BLaER1 (cell line): Measurements from ENCODE around the gene NIPAL1.

Source experiments
- H3K27ac ChIP-seq: shearing (Covaris generic); formaldehyde crosslinking; 2 replicates; pipeline ENCODE4 v1.8.1; 2022
- H3K27me3 ChIP-seq: shearing (Covaris generic); formaldehyde crosslinking; 2 replicates; pipeline ENCODE4 v1.8.1; 2022
- H3K36me3 ChIP-seq: shearing (Covaris generic); formaldehyde crosslinking; 2 replicates; pipeline ENCODE4 v1.8.1; 2022
- H3K4me1 ChIP-seq: shearing (Covaris generic); formaldehyde crosslinking; 2 replicates; pipeline ENCODE4 v1.8.1; 2022
- H3K4me2 ChIP-seq: shearing (Covaris generic); formaldehyde crosslinking; 2 replicates; pipeline ENCODE4 v1.8.1; 2022
- H3K4me3 ChIP-seq: shearing (Covaris generic); formaldehyde crosslinking; 2 replicates; pipeline ENCODE4 v1.8.1; 2022
- H3K9ac ChIP-seq: shearing (Covaris generic); formaldehyde crosslinking; 2 replicates; pipeline ENCODE4 v1.8.1; 2022
- H3K9me3 ChIP-seq: shearing (Covaris generic); formaldehyde crosslinking; 2 replicates; pipeline ENCODE4 v1.8.1; 2022
- H4K20me1 ChIP-seq: shearing (Covaris generic); formaldehyde crosslinking; 2 replicates; pipeline ENCODE4 v1.8.1; 2022
- Cebpa-rat ChIP-seq: shearing (Covaris generic); IDR thresholded peaks from 2 replicates; pipeline ENCODE4 v1.8.1; 2022

Gene NIPAL1

DNA sequence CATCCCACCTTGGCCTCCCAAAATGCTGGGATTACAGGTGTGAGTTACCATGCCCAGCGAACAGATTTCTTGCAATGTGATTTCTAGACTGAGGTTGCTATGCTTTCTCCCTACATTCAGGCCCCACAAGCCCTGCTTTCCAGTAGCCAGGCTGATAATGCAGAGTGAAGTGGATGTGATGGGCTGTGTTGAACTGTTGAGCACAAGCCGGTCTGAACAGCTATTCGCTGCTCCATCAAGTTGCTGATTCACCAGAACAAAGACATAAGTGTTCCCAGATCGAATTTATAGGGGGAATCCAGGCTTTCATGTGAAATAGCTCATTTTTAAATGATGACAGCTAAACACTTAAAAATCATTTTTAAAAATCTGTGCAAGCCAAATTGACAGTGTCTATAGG lies 8.0 kb downstream of the NIPAL1 start:
- Histone ChIP-seq H3K9me3 (no peaks in the 10 kb centered on the region), H4K20me1 (no peaks in the 10 kb centered on the region), H3K9ac (no peak overlapping the region), H3K27ac (no peak overlapping the region), H3K36me3 (no peaks in the 10 kb centered on the region), H3K4me1 (no peaks in the 10 kb centered on the region), H3K4me2 (no peak overlapping the region), H3K27me3 (no peaks in the 10 kb centered on the region), H3K4me3 (no peak overlapping the region)
- TF ChIP-seq Cebpa-rat: no peak

DNA sequence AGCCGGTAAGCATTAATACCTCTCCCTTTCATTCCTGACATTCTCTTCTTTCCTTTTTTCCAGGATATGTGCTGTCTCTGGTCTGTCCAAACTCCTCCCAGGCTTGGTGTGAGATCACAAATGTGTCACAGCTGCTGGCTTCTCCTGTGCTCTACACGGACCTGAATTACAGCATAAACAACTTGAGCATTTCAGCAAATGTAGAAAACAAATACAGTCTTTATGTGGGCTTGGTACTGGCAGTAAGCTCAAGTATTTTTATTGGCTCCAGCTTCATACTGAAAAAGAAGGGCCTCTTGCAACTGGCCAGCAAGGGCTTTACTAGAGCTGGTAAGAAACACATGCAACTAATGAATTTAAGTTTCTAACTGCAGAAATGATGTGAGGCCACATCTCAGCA lies 8.4 kb downstream of the NIPAL1 start:
- no peak overlapping the region for H3K4me3 ChIP-seq
- H3K27ac ChIP-seq: no peak overlapping the region
- H3K4me2 ChIP-seq: no peak overlapping the region
- no peaks in the 10 kb centered on the region for H4K20me1 ChIP-seq
- H3K9me3 ChIP-seq: no peaks in the 10 kb centered on the region
- no peak overlapping the region for H3K9ac ChIP-seq
- H3K27me3 ChIP-seq: no peaks in the 10 kb centered on the region
- no peaks in the 10 kb centered on the region for H3K36me3 ChIP-seq
- no peak for TF ChIP-seq Cebpa-rat
- H3K4me1 ChIP-seq: no peaks in the 10 kb centered on the region

DNA sequence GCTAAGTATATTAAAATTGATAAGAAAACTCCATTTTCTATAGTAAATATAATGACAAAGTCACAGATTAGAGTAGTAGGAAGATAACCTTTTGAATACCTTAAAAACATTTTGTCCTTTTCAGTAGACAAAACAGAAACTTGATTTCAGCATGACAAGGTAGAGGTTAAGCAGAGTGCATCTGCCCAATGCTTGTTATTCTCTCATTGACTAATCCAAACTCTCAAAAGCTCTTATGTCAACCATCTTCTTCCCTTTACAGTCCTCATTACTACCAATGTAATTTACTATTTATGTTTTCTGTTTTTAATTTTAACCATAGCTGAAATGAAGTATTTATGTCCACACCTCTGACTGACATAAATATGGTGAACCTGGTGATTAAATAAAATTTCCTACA lies 11.1 kb downstream of the NIPAL1 start:
- Histone ChIP-seq H3K4me3 (no peak overlapping the region), H3K27ac (no peak overlapping the region), H3K4me2 (no peak overlapping the region), H3K9ac (no peak overlapping the region), H3K27me3 (no peaks in the 10 kb centered on the region), H3K4me1 (no peaks in the 10 kb centered on the region), H4K20me1 (no peaks in the 10 kb centered on the region), H3K9me3 (no peaks in the 10 kb centered on the region), H3K36me3 (no peaks in the 10 kb centered on the region)
- no peak for TF ChIP-seq Cebpa-rat

DNA sequence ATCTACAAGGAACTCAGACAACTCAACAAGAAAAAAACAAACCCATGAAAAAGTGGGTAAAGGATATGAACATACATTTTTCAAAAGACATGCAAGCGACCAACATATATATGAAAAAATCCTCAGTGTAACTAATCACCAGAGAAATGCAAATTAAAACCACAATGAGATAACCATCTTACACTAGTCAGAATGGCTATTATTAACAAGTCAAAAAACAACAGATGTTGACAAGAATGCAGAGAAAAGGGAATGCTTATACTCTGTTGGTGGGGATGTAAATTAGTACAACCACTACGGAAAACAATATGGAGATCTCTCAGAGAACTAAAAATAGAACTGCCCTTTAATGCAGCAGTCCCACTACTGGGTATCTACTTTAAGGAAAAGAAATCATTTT lies 12.1 kb downstream of the NIPAL1 start:
- H3K4me2 ChIP-seq: no peak overlapping the region
- no peaks in the 10 kb centered on the region for H3K4me1 ChIP-seq

DNA sequence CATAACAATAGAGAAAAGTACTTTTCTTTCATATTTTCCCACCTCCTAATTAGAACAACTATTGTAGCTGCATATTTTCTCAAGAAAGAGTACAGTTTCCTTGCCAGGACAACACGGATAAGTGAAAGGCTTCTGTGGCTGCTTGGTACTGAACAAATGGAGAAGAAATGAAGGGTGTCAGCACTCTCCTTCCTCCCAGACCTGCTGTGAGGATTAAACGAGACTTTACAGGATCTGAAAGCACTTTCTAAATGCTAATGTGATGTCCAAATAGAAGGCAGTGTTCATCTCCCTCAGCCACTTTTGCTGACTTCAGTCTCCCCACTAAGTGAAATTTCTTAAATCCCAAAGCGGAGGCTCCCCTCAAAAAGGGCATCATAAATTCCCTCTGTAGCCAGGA lies 13.9 kb downstream of the NIPAL1 start:
- no peak overlapping the region for H3K27ac ChIP-seq
- no peak overlapping the region for H3K9ac ChIP-seq
- no peak for TF ChIP-seq Cebpa-rat
- no peaks in the 10 kb centered on the region for H4K20me1 ChIP-seq
- no peak overlapping the region for H3K4me3 ChIP-seq
- no peaks in the 10 kb centered on the region for H3K36me3 ChIP-seq
- H3K4me1 ChIP-seq: no peaks in the 10 kb centered on the region
- H3K27me3 ChIP-seq: no peaks in the 10 kb centered on the region
- H3K9me3 ChIP-seq: no peaks in the 10 kb centered on the region
- H3K4me2 ChIP-seq: no peak overlapping the region

More for the DNA sequence above, 12.1 kb downstream of the NIPAL1 start:
- TF ChIP-seq Cebpa-rat: no peak
- H3K4me3 ChIP-seq: no peak overlapping the region
- no peaks in the 10 kb centered on the region for H3K9me3 ChIP-seq
- H3K27ac ChIP-seq: no peak overlapping the region
- H3K9ac ChIP-seq: no peak overlapping the region
- H4K20me1 ChIP-seq: no peaks in the 10 kb centered on the region
- no peaks in the 10 kb centered on the region for H3K36me3 ChIP-seq
- H3K27me3 ChIP-seq: no peaks in the 10 kb centered on the region

DNA sequence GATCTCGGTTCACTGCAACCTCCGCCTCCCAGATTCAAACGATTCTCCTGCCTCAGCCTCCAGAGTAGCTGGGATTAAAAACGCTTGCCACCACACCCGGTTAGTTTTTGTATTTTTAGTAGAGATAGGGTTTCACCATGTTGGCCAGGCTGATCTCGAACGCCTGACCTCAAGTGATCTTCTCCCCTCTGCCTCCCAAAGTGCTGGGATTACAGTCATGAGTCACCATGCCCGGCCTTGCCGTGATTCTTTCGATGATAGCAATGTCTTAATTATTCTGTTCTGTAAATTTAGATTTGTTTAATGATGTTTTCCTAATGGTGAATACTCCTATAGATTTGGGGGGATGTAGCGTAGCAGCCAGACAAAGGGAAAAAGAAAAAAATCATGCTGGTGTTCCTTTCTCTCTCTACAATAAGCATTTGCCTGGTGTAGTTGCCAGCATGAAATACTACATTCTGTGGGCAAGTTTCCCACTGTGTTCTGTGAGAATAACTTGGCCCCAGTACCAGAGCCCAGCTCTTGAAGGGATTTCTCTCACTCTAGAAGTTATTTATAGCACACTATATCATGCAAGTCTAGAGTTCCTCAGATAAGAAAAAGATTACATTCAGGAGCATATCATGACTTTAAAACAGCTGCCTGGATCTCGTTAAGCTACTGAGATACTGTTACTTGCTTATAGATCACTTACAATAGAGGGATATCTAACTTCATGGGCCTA lies 15.4 kb downstream of the NIPAL1 start:
- no peaks in the 10 kb centered on the region for H3K9me3 ChIP-seq
- no peak overlapping the region for H3K4me3 ChIP-seq
- no peaks in the 10 kb centered on the region for H3K27me3 ChIP-seq
- no peak for TF ChIP-seq Cebpa-rat
- peaks cover 11% of the 10 kb centered on the region for H3K4me1 ChIP-seq
- no peak overlapping the region for H3K4me2 ChIP-seq
- no peak overlapping the region for H3K27ac ChIP-seq
- no peaks in the 10 kb centered on the region for H4K20me1 ChIP-seq
- H3K9ac ChIP-seq: no peak overlapping the region
- no peaks in the 10 kb centered on the region for H3K36me3 ChIP-seq

DNA sequence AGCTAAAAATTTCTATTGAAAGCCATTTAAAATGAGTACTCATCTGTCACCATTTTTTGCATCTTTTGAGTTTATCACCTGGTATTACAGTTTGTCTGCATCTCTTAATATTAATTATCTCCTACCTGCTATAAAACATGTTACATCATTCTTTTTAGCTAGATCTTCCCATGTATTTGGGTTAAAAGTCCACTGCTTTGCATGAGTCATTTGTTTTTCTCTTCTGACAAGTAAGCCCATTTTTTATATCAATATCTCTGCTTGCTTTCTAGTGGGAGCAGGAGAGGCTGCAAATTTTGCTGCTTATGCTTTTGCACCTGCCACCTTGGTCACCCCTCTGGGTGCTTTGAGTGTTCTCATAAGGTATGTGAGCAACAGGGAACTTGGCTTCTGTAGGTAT lies 16.1 kb downstream of the NIPAL1 start:
- Histone ChIP-seq H3K27ac (no peak overlapping the region), H3K4me2 (no peak overlapping the region), H3K4me3 (no peak overlapping the region), H3K9ac (no peak overlapping the region), H3K36me3 (no peaks in the 10 kb centered on the region), H4K20me1 (no peaks in the 10 kb centered on the region), H3K27me3 (no peaks in the 10 kb centered on the region), H3K4me1 (peaks cover 15% of the 10 kb centered on the region), H3K9me3 (no peaks in the 10 kb centered on the region)
- TF ChIP-seq Cebpa-rat: no peak

DNA sequence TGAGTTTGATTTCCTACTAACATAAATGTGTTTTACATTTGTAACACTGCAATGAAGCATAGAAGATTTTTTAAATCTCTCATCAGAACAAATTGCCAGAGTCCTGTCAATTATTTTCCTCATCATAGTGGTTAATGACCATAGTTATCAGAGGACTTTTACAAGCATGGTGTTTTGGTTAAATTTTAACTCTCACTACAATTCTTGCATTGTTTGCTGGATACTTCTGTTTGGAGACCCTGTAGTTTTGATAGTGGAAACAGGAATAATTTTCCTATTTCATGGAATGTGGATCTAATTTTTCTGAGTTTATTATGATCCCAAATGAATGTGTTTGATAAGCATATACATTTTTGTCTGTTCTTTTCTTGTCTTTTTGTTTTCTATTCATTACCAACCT lies 16.8 kb downstream of the NIPAL1 start:
- H3K4me1 ChIP-seq: peaks cover 15% of the 10 kb centered on the region
- no peaks in the 10 kb centered on the region for H3K36me3 ChIP-seq
- H4K20me1 ChIP-seq: no peaks in the 10 kb centered on the region
- no peak overlapping the region for H3K9ac ChIP-seq
- TF ChIP-seq Cebpa-rat: no peak
- H3K9me3 ChIP-seq: no peaks in the 10 kb centered on the region
- no peak overlapping the region for H3K4me3 ChIP-seq
- H3K27ac ChIP-seq: no peak overlapping the region
- H3K27me3 ChIP-seq: no peaks in the 10 kb centered on the region
- H3K4me2 ChIP-seq: no peak overlapping the region

DNA sequence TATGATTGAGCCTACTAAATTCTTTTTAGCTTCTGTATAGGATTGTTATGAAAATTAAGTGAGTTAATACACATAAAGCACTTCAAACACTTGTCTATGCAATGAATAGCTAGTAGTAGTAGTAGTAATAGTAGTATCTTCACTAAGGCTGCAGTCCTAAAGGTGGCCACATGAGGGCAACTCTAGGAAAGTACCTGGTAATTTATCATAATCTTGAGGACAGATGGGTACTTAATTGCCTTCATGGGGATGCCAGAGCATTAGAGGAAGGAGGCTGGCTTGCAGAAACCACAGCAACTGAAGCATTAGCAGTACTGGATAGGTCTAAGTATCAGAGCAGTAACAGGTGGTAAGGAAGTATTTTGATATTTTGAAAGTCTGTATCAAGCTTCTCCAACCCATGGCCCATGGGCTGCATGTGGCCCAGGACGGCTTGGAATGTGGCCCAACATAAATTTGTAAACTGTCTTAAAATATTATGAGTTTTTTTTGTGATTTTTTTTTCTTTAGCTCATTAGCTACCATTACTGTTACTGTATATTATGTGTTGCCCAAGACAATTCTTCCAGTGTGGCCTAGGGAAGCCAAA lies 17.3 kb downstream of the NIPAL1 start:
- Histone ChIP-seq H3K36me3 (no peaks in the 10 kb centered on the region), H4K20me1 (no peaks in the 10 kb centered on the region), H3K27ac (no peak overlapping the region), H3K4me1 (peaks cover 15% of the 10 kb centered on the region), H3K9ac (no peak overlapping the region), H3K4me3 (no peak overlapping the region), H3K4me2 (no peak overlapping the region), H3K27me3 (no peaks in the 10 kb centered on the region), H3K9me3 (no peaks in the 10 kb centered on the region)
- TF ChIP-seq Cebpa-rat: no peak

DNA sequence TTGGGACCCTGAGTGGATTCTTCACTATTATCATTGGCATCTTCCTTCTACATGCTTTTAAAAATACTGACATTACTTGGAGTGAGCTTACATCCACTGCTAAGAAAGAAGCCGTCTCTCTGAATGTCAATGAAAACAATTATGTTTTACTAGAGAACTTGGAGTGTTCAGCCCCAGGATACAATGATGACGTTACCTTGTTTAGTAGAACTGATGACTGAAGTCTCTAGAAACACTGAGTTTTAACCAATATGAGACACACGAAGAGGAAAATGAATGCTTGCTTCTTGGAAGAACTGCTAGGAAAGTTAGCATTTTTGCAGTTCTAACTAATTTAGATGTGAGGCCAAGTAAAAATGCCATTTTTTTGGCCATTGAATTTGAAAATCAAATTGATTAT lies 19.4 kb downstream of the NIPAL1 start:
- Histone ChIP-seq H3K4me2 (no peak overlapping the region), H4K20me1 (no peaks in the 10 kb centered on the region)

More for the DNA sequence above, 19.4 kb downstream of the NIPAL1 start:
- no peak for TF ChIP-seq Cebpa-rat
- Histone ChIP-seq H3K27ac (no peak overlapping the region), H3K36me3 (no peaks in the 10 kb centered on the region), H3K9me3 (no peaks in the 10 kb centered on the region), H3K27me3 (no peaks in the 10 kb centered on the region), H3K9ac (no peak overlapping the region), H3K4me3 (no peak overlapping the region), H3K4me1 (peaks cover 15% of the 10 kb centered on the region)
